ENCODE results near the gene NFE2L2.

GRCh38 chr2:177273408-177273807 is 8.9 kb upstream of the NFE2L2 start:
- TF ChIP-seq EZH2 (IDR thresholded peaks at IDR 0.05) (no peak), POLR2AphosphoS5 (IDR thresholded peaks at IDR 0.05; ENCODE audit: borderline replicate concordance, low read depth, low read length) (no peak), FOXP2 (optimal IDR thresholded peaks at IDR 0.05; ENCODE audit: control extremely low read depth, extremely low read length, insufficient read depth) (no peak)

All from SK-N-MC (cell line).